SK-N-SH (cell line): ENCODE measurements around the gene MUC2. TPM values are rescaled to one million over a fixed set of nuclear protein-coding genes. Genes with fewer than 3 reads are reported as not detected.

Experiments used
- CTCF ChIA-PET: fragments of 300-600, 350-600 bp; formaldehyde crosslinking; extraction: SDS; loops from one replicate; lab custom pipeline; 2021; lab: Yijun Ruan, JAX
- POLR2A ChIA-PET: fragments of 350-600 bp; sonication (Branson Sonifier 250); formaldehyde crosslinking; extraction: SDS; loops from one replicate; lab custom pipeline; 2020; ENCODE audit warnings: antibody characterized with exemption, inconsistent platforms; lab: Yijun Ruan, JAX
- DNase-seq: peaks from one replicate; pipeline ENCODE4 v3.0.0; 2012
- H2AFZ ChIP-seq: fragments of 200-600 bp; sonication (generic); 2 replicates; pipeline ENCODE4 v1.8.1; 2016; ENCODE audit warnings: antibody characterized with exemption, mild to moderate bottlenecking, low read depth
- H3F3A ChIP-seq: fragments of 200-600 bp; sonication (generic); replicated peaks from 2 replicates; pipeline ENCODE3; 2016; ENCODE audit warnings: antibody characterized with exemption, mild to moderate bottlenecking; ENCODE audit not compliant: insufficient read depth
- H3K27ac ChIP-seq, 2 experiments: fragments of 200-500 bp in 1 of 2; fragments of 200-600 bp in 1 of 2; sonication (Bioruptor generic) in 1 of 2; sonication (generic), shearing (Covaris generic) in 1 of 2; 2 replicates each; pipeline versions ENCODE4 v1.5.1 to v1.6.1; 2014 to 2016; ENCODE audit warnings: low read depth in 2 of 2, inconsistent platforms in 1 of 2, low read length in 1 of 2, mild to moderate bottlenecking in 1 of 2, mixed read lengths in 1 of 2
- H3K27me3 ChIP-seq: fragments of 200-600 bp; sonication (generic), shearing (Covaris generic); 2 replicates; pipeline ENCODE4 v1.6.1; 2016; ENCODE audit warnings: mixed run types; ENCODE audit not compliant: insufficient read depth
- H3K36me3 ChIP-seq, 2 experiments: fragments of 200-500 bp in 1 of 2; fragments of 200-600 bp in 1 of 2; sonication (Bioruptor generic) in 1 of 2; sonication (generic) in 1 of 2; replicated peaks in 1 of 2; 2 replicates each; pipeline versions ENCODE3 to v1.5.1; 2014 to 2016; ENCODE audit warnings: low read length in 1 of 2, mild to moderate bottlenecking in 1 of 2; ENCODE audit not compliant: insufficient read depth in 2 of 2, control insufficient read depth in 1 of 2
- H3K4me1 ChIP-seq, 2 experiments: fragments of 200-500 bp in 1 of 2; fragments of 200-600 bp in 1 of 2; sonication (Bioruptor generic) in 1 of 2; sonication (generic), shearing (Covaris generic) in 1 of 2; 2 replicates each; pipeline versions ENCODE4 v1.5.1 to v1.6.1; 2014 to 2016; ENCODE audit warnings: low read depth in 1 of 2, low read length in 1 of 2, mixed run types in 1 of 2; ENCODE audit not compliant: insufficient read depth in 2 of 2, control insufficient read depth in 1 of 2
- H3K4me2 ChIP-seq: fragments of 200-600 bp; sonication (generic), shearing (Covaris generic); 2 replicates; pipeline ENCODE4 v1.6.1; 2017; ENCODE audit warnings: mixed run types
- H3K4me3 ChIP-seq, 2 experiments: fragments of 200-500 bp in 1 of 2; fragments of 200-600 bp in 1 of 2; sonication (Bioruptor generic) in 1 of 2; sonication (generic), shearing (Covaris generic) in 1 of 2; 2 replicates each; pipeline versions ENCODE4 v1.5.1 to v1.8.1; 2014 to 2016; ENCODE audit warnings: low read depth in 2 of 2, inconsistent platforms in 1 of 2, low read length in 1 of 2, mild to moderate bottlenecking in 1 of 2, mixed read lengths in 1 of 2, moderate library complexity in 1 of 2
- H3K79me2 ChIP-seq: fragments of 200-600 bp; sonication (generic); 2 replicates; pipeline ENCODE4 v1.8.1; 2017; ENCODE audit warnings: mild to moderate bottlenecking; ENCODE audit not compliant: insufficient read depth
- H3K9ac ChIP-seq: fragments of 200-600 bp; sonication (generic); 2 replicates; pipeline ENCODE4 v1.6.1; 2017; ENCODE audit warnings: mixed run types
- H3K9me2 ChIP-seq: fragments of 200-600 bp; sonication (generic); 2 replicates; pipeline ENCODE4 v1.6.1; 2017; ENCODE audit warnings: mixed run types
- H3K9me3 ChIP-seq: fragments of 200-600 bp; sonication (generic); 2 replicates; pipeline ENCODE4 v1.6.1; 2017; ENCODE audit warnings: mixed run types, mild to moderate bottlenecking, moderate library complexity
- H4K20me1 ChIP-seq: fragments of 200-600 bp; sonication (generic); 2 replicates; pipeline ENCODE4 v1.6.1; 2017; ENCODE audit warnings: mild to moderate bottlenecking, mixed run types; ENCODE audit not compliant: insufficient read depth
- ELF1 ChIP-seq: IDR thresholded peaks from 2 replicates; pipeline ENCODE4 v1.4.0; 2012
- EP300 ChIP-seq, 2 experiments: IDR thresholded peaks; 2 replicates each; pipeline versions ENCODE4 v1.4.0 to v1.6.1; 2012; ENCODE audit warnings: borderline replicate concordance in 1 of 2, low read depth in 1 of 2, low read length in 1 of 2
- FOSL2 ChIP-seq: IDR thresholded peaks from 2 replicates; pipeline ENCODE4 v1.4.0; 2012; ENCODE audit warnings: low read depth, mild to moderate bottlenecking, moderate library complexity, borderline replicate concordance
- JUND ChIP-seq: IDR thresholded peaks from 2 replicates; pipeline ENCODE4 v1.4.0; 2012
- MAX ChIP-seq: IDR thresholded peaks from 2 replicates; pipeline ENCODE4 v1.4.0; 2012; ENCODE audit warnings: low read depth
- MEF2A ChIP-seq: IDR thresholded peaks from 2 replicates; pipeline ENCODE4 v1.4.0; 2012; ENCODE audit warnings: low read depth, borderline replicate concordance
- MXI1 ChIP-seq: IDR thresholded peaks from 2 replicates; pipeline ENCODE4 v1.6.1; 2012; ENCODE audit warnings: mild to moderate bottlenecking, low read depth, low read length, improper control_type of control experiment
- NRF1 ChIP-seq: IDR thresholded peaks from 2 replicates; pipeline ENCODE4 v1.6.1; 2012; ENCODE audit warnings: low read depth, mild to moderate bottlenecking, low read length
- POLR2AphosphoS5 ChIP-seq: IDR thresholded peaks from 2 replicates; pipeline ENCODE4 v1.6.1; 2012; ENCODE audit warnings: low read depth, low read length
- RAD21 ChIP-seq: IDR thresholded peaks from 2 replicates; pipeline ENCODE4 v1.6.1; 2012; ENCODE audit warnings: mild to moderate bottlenecking, low read length
- RXRA ChIP-seq: IDR thresholded peaks from 2 replicates; pipeline ENCODE4 v1.4.0; 2012; ENCODE audit warnings: low read depth, mild to moderate bottlenecking, borderline replicate concordance
- SIN3A ChIP-seq: IDR thresholded peaks from 2 replicates; pipeline ENCODE4 v1.6.1; 2012; ENCODE audit warnings: low read depth, mild to moderate bottlenecking, low read length, moderate library complexity, borderline replicate concordance
- TCF12 ChIP-seq: IDR thresholded peaks from 2 replicates; pipeline ENCODE4 v1.4.0; 2012
- YY1 ChIP-seq: IDR thresholded peaks from 2 replicates; pipeline ENCODE4 v1.4.0; 2012; ENCODE audit warnings: low read depth, mild to moderate bottlenecking
- WGBS: methylation state at CpG from one replicate; pipeline ENCODE4 v1.1.6; 2017; ENCODE audit warnings: low lambda C conversion rate; 5-methylcytosine and 5-hydroxymethylcytosine counted together
- polyA plus RNA-seq, 3 experiments: library from polyadenylated mRNA; depleted of rRNA; stranded (reverse); fragments of >200 nt; gene quantifications; 2 replicates each; pipeline ENCODE4 v1.2.3, GENCODE V29; 2012
- TF ChIP-seq, protein P1 (sequence below): fragments of 200-600 bp; sonication (generic); IDR thresholded peaks from 2 replicates; pipeline ENCODE4 v1.6.1; 2017; ENCODE audit warnings: antibody characterized with exemption, mild to moderate bottlenecking, moderate library complexity
- TF ChIP-seq, protein P2 (sequence below): IDR thresholded peaks from 2 replicates; pipeline ENCODE4; 2012

MUC2 gene
- polyA plus RNA-seq, 1 of the 3 experiments (the other 2 are of a cell fraction): not detected

GRCh38 chr11:1025410-1026162 lies 49.1 kb upstream of the MUC2 start:
- no peaks in the 10 kb centered on the region for H3K9me2 ChIP-seq
- POLR2A ChIA-PET: no interaction called here
- no peak overlapping the region for H3K9ac ChIP-seq
- H4K20me1 ChIP-seq: no peaks in the 10 kb centered on the region
- H3K27ac ChIP-seq: no peak overlapping the region
- no peak overlapping the region for H3K4me3 ChIP-seq
- H3F3A ChIP-seq: no peaks in the 10 kb centered on the region
- DNase-seq: no peak
- no peak overlapping the region for H3K4me2 ChIP-seq
- H3K79me2 ChIP-seq: no peaks in the 10 kb centered on the region
- no peak overlapping the region for H2AFZ ChIP-seq
- no peak for TF ChIP-seq TCF12
- no peaks in the 10 kb centered on the region for H3K4me1 ChIP-seq
- CTCF ChIA-PET: no interaction called here
- H3K36me3 ChIP-seq: no peaks in the 10 kb centered on the region
- WGBS: 86% methylated on average over 20 of the region's 35 CpGs
- no peaks in the 10 kb centered on the region for H3K27me3 ChIP-seq
- no peaks in the 10 kb centered on the region for H3K9me3 ChIP-seq

- no peak for DNase-seq
- H3F3A ChIP-seq: no peaks in the 10 kb centered on the region
- no peaks in the 10 kb centered on the region for H3K9me2 ChIP-seq
- H4K20me1 ChIP-seq: no peaks in the 10 kb centered on the region
- no peak overlapping the region for H3K4me3 ChIP-seq
- no peaks in the 10 kb centered on the region for H3K79me2 ChIP-seq
- CTCF ChIA-PET: no interaction called here
- no peak for TF ChIP-seq RXRA
- no peak for TF ChIP-seq EP300 (IDR thresholded peaks at IDR 0.05; ENCODE audit: borderline replicate concordance in 1 of 2, low read depth in 1 of 2, low read length in 1 of 2)
- no peak for TF ChIP-seq ELF1
- TF ChIP-seq YY1: no peak
- no peak for TF ChIP-seq MEF2A
- no peak for TF ChIP-seq SIN3A
- no peak for TF ChIP-seq MAX
- no peak for TF ChIP-seq NRF1
- TF ChIP-seq RAD21: no peak
- no peak for TF ChIP-seq MXI1
- TF ChIP-seq POLR2AphosphoS5: no peak
- TF ChIP-seq, protein P1, sequence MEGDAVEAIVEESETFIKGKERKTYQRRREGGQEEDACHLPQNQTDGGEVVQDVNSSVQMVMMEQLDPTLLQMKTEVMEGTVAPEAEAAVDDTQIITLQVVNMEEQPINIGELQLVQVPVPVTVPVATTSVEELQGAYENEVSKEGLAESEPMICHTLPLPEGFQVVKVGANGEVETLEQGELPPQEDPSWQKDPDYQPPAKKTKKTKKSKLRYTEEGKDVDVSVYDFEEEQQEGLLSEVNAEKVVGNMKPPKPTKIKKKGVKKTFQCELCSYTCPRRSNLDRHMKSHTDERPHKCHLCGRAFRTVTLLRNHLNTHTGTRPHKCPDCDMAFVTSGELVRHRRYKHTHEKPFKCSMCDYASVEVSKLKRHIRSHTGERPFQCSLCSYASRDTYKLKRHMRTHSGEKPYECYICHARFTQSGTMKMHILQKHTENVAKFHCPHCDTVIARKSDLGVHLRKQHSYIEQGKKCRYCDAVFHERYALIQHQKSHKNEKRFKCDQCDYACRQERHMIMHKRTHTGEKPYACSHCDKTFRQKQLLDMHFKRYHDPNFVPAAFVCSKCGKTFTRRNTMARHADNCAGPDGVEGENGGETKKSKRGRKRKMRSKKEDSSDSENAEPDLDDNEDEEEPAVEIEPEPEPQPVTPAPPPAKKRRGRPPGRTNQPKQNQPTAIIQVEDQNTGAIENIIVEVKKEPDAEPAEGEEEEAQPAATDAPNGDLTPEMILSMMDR: no peak
- no peak for TF ChIP-seq JUND
- TF ChIP-seq, protein P2, sequence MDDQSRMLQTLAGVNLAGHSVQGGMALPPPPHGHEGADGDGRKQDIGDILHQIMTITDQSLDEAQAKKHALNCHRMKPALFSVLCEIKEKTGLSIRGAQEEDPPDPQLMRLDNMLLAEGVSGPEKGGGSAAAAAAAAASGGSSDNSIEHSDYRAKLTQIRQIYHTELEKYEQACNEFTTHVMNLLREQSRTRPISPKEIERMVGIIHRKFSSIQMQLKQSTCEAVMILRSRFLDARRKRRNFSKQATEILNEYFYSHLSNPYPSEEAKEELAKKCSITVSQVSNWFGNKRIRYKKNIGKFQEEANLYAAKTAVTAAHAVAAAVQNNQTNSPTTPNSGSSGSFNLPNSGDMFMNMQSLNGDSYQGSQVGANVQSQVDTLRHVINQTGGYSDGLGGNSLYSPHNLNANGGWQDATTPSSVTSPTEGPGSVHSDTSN: no peak
- no peak for TF ChIP-seq FOSL2
- H3K27ac ChIP-seq: no peak overlapping the region
- no peak overlapping the region for H2AFZ ChIP-seq
- no peaks in the 10 kb centered on the region for H3K36me3 ChIP-seq
- H3K9me3 ChIP-seq: no peaks in the 10 kb centered on the region
- H3K27me3 ChIP-seq: no peaks in the 10 kb centered on the region
- no peak overlapping the region for H3K9ac ChIP-seq
- POLR2A ChIA-PET: no interaction called here
- no peaks in the 10 kb centered on the region for H3K4me1 ChIP-seq
- WGBS: 60% methylated on average over 1 of the region's 14 CpGs
- no peak overlapping the region for H3K4me2 ChIP-seq
Observed at GRCh38 chr11:1026163-1026450, 48.6 kb upstream of the MUC2 start.
